Coronary artery (tissue), 2 donors: ENCODE results near the gene NCK1.

Experiments
- DNase-seq: peaks from one replicate; pipeline ENCODE4 v3.0.0-alpha.2; 2017; ENCODE audit warnings: low spot score
- H3K27ac ChIP-seq, 2 donors: fragments of 200-600 bp; sonication (generic); one replicate each; pipeline ENCODE4 v1.5.1; 2016 to 2019
- H3K4me3 ChIP-seq: fragments of 200-600 bp; sonication (generic); 2 replicates; pipeline ENCODE4 v1.5.1; 2016; ENCODE audit warnings: mild to moderate bottlenecking, moderate library complexity
- CTCF ChIP-seq: fragments of 200-600 bp; sonication (generic); IDR thresholded peaks from one replicate; pipeline ENCODE4 v1.5.1; 2019; ENCODE audit warnings: antibody characterized with exemption

NCK1 gene

GRCh38 chr3:136955813-136956212 is 93.8 kb downstream of the NCK1 start:
- Histone ChIP-seq H3K27ac (no peak overlapping the region), H3K4me3 (no peak overlapping the region)
- TF ChIP-seq CTCF, result no peak
- DNase-seq, result no peak

GRCh38 chr3:136956971-136957370 is 95.0 kb downstream of the NCK1 start:
- H3K27ac ChIP-seq, result no peak overlapping the region
- no peak for DNase-seq
- no peak for TF ChIP-seq CTCF
- H3K4me3 ChIP-seq, result no peak overlapping the region

- TF ChIP-seq CTCF, result no peak
- H3K27ac ChIP-seq, result no peak within 1 kb of the TSS
Observed at GRCh38 chr3:136957751-136958288, 95.8 kb downstream of the NCK1 start, which contains the start of gene IL20RB. Gene IL20RB, plus strand, starts transcription at chr3:136957983. Its CDS starts 131 bp downstream, at chr3:136958114.

GRCh38 chr3:136958939-136959338 is 96.9 kb downstream of the NCK1 start:
- no peak overlapping the region for H3K4me3 ChIP-seq
- no peak for TF ChIP-seq CTCF
- DNase-seq, result no peak
- no peak overlapping the region for H3K27ac ChIP-seq

More at GRCh38 chr3:136957751-136958288, 95.8 kb downstream of the NCK1 start, which contains the start of gene IL20RB:
- no peak for DNase-seq
- no peak within 1 kb of the TSS for H3K4me3 ChIP-seq

GRCh38 chr3:136959599-136959998 is 97.6 kb downstream of the NCK1 start:
- Histone ChIP-seq H3K4me3 (no peak overlapping the region), H3K27ac (no peak overlapping the region)
- DNase-seq, result no peak
- no peak for TF ChIP-seq CTCF

GRCh38 chr3:136960838-136961836 is 99.1 kb downstream of the NCK1 start:
- DNase-seq, result no peak
- Histone ChIP-seq H3K4me3 (no peak overlapping the region), H3K27ac (no peak overlapping the region)
- no peak for TF ChIP-seq CTCF
